NCI-H2196 (cell line): Measurements from ENCODE around the gene ARHGAP28.

Experiments used
- DNase-seq: peaks from one replicate; lab custom pipeline; 2025; ENCODE audit not compliant: unreplicated experiment; lab: John Stamatoyannopoulos, UW

The ARHGAP28 gene

GRCh38 chr18:6955304-6955703 is 225.8 kb downstream of the ARHGAP28 start:
- no peak for DNase-seq

DNA sequence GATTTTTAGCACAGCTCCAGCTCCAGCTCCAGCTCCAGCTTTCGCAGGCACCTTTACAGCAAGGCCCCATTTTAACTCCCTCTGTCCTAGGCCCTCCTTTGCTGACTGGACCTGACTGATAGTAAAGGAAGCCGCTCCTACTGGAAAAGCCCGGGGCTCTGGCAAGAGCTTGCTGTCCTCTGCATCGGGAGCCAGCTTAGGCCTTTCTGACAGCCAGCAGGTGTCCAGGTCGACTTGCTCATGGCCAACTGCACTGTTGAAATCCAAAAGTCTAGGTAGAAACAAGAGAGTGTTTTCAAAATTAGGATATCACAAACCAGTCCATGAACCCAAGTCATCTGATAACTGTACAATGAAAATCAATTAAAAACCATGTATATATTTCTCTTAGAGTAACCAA is 227.0 kb downstream of the ARHGAP28 start:
- DNase-seq: no peak

DNA sequence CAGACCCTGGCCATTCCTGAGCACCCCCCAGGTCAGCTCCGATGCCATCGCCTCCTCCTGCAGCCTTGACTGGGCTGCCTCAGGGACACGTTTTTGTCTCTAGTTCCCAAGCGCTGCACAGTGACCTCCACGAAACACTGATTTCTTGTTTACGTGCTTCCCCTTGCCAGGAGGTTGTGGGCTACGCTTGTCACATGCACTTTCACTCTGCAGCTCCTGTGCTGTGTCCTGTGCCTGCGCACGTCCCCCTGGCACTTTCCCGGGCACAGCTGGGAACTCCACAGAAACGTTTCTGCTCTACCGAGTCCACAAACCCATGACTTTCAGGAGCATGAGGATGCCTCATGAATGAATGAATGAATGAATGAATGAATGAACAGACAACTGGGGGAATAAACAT is 227.5 kb downstream of the ARHGAP28 start:
- DNase-seq: no peak

- DNase-seq: no peak
These were observed 229.6 kb downstream of the ARHGAP28 start for GRCh38 chr18:6959110-6959509.

- no peak for DNase-seq
These were observed 230.6 kb downstream of the ARHGAP28 start for GRCh38 chr18:6960124-6960523.

DNA sequence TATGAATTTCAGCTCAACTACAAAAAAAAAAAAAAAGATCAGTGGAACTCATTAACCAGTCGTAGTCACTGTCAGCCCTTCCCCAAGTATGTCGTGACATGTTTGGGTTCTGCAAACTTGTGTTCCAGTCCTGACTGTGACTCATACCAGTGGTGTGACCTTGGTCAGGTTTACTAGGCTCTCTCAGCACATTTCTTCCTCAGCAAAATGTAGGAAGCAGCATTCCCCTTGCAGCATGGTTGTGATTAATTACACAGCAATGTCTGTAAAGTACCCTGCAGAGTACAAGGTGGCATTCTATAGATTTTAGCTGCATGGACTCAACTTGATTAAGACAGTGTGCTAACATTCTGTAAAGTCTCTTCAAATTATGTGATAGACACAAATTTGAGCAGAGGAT is 231.1 kb downstream of the ARHGAP28 start:
- no peak for DNase-seq

DNA sequence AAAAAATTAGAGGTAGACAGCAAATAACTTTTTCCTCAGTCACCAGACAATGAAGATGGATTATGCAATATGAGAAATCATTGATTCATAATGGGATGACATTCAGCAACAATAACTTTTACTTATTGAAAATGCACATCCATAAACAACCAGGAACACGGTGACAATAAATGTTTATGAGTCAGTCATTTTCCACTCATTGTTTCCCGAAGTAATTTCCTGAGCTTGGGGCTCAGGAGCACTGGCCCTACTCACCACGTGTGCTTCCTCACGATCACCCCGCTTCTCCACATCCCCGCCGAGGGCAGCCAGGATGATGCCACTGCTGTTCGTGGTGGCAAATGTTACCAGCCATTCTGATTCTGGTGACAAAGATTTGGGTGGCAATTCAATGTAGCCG is 231.8 kb downstream of the ARHGAP28 start:
- no peak for DNase-seq

GRCh38 chr18:6962571-6963451 is 233.3 kb downstream of the ARHGAP28 start:
- no peak for DNase-seq

GRCh38 chr18:6963452-6964097 is 234.1 kb downstream of the ARHGAP28 start:
- no peak for DNase-seq
